Endothelial cell of umbilical vein (primary cell): ENCODE measurements around the gene RSPO1.
"Not testable (repeated sequence)": the region's sequence is repeated elsewhere in the genome, so short reads cannot be mapped to it uniquely, and the experiment has no call there.

Experiments
- EZH2 ChIP-seq: IDR thresholded peaks from 2 replicates; pipeline ENCODE4 v1.6.1; 2012; ENCODE audit warnings: borderline replicate concordance, low read depth, mild to moderate bottlenecking, moderate library complexity, low read length, inconsistent platforms; ENCODE audit not compliant: severe bottlenecking
- FOS ChIP-seq: IDR thresholded peaks from 2 replicates; pipeline ENCODE4 v1.6.1; 2011; ENCODE audit warnings: mild to moderate bottlenecking, low read length, moderate library complexity, borderline replicate concordance; ENCODE audit not compliant: insufficient read depth
- JUN ChIP-seq: IDR thresholded peaks from 2 replicates; pipeline ENCODE4 v1.6.1; 2011; ENCODE audit warnings: borderline replicate concordance, low read depth; ENCODE audit not compliant: insufficient read length, insufficient read depth
- MYC ChIP-seq: IDR thresholded peaks from one replicate; pipeline ENCODE4 v1.6.1; 2011; ENCODE audit warnings: mild to moderate bottlenecking, low read depth, low read length
- POLR2A ChIP-seq: IDR thresholded peaks from 2 replicates; pipeline ENCODE4 v1.6.1; 2012; ENCODE audit warnings: low read depth, mild to moderate bottlenecking, control low read depth, low read length
- POLR2AphosphoS5 ChIP-seq: IDR thresholded peaks from 2 replicates; pipeline ENCODE4 v1.6.1; 2012; ENCODE audit warnings: low read depth, mild to moderate bottlenecking, control low read depth, low read length, moderate library complexity; ENCODE audit not compliant: insufficient read depth
- TF ChIP-seq, protein P1 (sequence below), 2 donors: IDR thresholded peaks; 1 replicate in 1 of 2; 2 replicates in 1 of 2; pipeline ENCODE4 v1.5.1; 2011; ENCODE audit warnings: low read length in 2 of 2, mild to moderate bottlenecking in 2 of 2, moderate library complexity in 2 of 2, control low read depth in 1 of 2, inconsistent platforms in 1 of 2, low read depth in 1 of 2; ENCODE audit not compliant: insufficient read depth in 1 of 2; ENCODE audit errors: extremely low read depth in 1 of 2
- TF ChIP-seq, protein P2 (sequence below): IDR thresholded peaks from 2 replicates; pipeline ENCODE4 v1.6.1; 2011; ENCODE audit not compliant: insufficient read depth, insufficient read length

DNA sequence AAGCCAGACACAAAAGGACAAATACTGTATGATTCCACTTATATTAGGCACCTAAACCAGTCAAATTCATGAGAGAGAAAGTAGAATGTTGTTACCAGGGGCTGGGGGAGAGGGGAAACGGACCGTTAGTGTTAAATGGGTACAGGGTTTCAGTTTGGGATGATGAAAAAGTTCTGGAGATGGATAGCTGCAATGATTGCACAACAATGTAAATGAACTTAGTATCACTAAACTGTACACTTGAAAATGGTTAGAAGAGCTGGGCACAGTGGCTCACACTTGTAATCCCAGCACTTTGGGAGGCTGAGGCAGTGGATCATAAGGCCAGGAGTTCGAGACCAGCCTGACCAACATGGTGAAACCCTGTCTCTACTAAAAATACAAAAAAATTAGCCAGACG, 50.1 kb downstream of the RSPO1 start:
- TF ChIP-seq, protein P1, sequence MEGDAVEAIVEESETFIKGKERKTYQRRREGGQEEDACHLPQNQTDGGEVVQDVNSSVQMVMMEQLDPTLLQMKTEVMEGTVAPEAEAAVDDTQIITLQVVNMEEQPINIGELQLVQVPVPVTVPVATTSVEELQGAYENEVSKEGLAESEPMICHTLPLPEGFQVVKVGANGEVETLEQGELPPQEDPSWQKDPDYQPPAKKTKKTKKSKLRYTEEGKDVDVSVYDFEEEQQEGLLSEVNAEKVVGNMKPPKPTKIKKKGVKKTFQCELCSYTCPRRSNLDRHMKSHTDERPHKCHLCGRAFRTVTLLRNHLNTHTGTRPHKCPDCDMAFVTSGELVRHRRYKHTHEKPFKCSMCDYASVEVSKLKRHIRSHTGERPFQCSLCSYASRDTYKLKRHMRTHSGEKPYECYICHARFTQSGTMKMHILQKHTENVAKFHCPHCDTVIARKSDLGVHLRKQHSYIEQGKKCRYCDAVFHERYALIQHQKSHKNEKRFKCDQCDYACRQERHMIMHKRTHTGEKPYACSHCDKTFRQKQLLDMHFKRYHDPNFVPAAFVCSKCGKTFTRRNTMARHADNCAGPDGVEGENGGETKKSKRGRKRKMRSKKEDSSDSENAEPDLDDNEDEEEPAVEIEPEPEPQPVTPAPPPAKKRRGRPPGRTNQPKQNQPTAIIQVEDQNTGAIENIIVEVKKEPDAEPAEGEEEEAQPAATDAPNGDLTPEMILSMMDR (IDR thresholded peaks at IDR 0.05; ENCODE audit: extremely low read depth in 1 of 2, insufficient read depth in 1 of 2, low read depth in 1 of 2, low read length in 2 of 2), result not testable (repeated sequence)
- TF ChIP-seq, protein P2, sequence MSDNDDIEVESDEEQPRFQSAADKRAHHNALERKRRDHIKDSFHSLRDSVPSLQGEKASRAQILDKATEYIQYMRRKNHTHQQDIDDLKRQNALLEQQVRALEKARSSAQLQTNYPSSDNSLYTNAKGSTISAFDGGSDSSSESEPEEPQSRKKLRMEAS, result not testable (repeated sequence)
- not testable (repeated sequence) for TF ChIP-seq EZH2, POLR2AphosphoS5, FOS, POLR2A, MYC, JUN
